Peyer's patch (tissue), 4 donors: ENCODE data around the gene DST.

Experiments
- CTCF ChIP-seq, 6 experiments: fragments of 450-650 bp in 4 of 6; fragments of 200-600 bp in 2 of 6; sonication (generic) in 1 of 6; IDR thresholded peaks; one replicate each; pipeline ENCODE4 v1.5.1; 2017 to 2019; ENCODE audit warnings: antibody characterized with exemption in 6 of 6, mild to moderate bottlenecking in 3 of 6, moderate library complexity in 1 of 6
- POLR2A ChIP-seq, 2 donors: fragments of 450-650 bp; IDR thresholded peaks; one replicate each; pipeline ENCODE4 v1.5.1; 2017; ENCODE audit warnings: antibody characterized with exemption in 2 of 2, mild to moderate bottlenecking in 2 of 2, moderate library complexity in 2 of 2

- TF ChIP-seq CTCF (IDR thresholded peaks at IDR 0.05) (no peak), POLR2A (IDR thresholded peaks at IDR 0.05) (no peak)
These were observed 13.8 kb upstream of the DST start for GRCh38 chr6:56656466-56656865.
